ENCODE results near the gene HLA-DOB. TPM values are rescaled to one million over a fixed set of nuclear protein-coding genes. Genes with fewer than 3 reads are reported as not detected.

HLA-DOB gene
- total and polyA plus RNA-seq, 8 donors: 0.24 to 2.8 (median 0.57) TPM

- intact Hi-C loops (cut with DNase I): no loop called here
- no peak for TF ChIP-seq CTCF (IDR thresholded peaks at IDR 0.05)
- H3K9me3 ChIP-seq: no peaks in the 10 kb centered on the region
- H3K4me3 ChIP-seq: no peak overlapping the region
- DNase-seq (no peak), ATAC-seq (no peak)
- H3K4me1 ChIP-seq: peaks cover 5 to 23% of the 10 kb centered on the region in 2 donors
- H3K27ac ChIP-seq: no peak overlapping the region
- no peaks in the 10 kb centered on the region for H3K27me3 ChIP-seq
- peaks cover 0 to 83% of the 10 kb centered on the region in 2 donors for H3K36me3 ChIP-seq
These were observed 15.7 kb upstream of the HLA-DOB start for GRCh38 chr6:32832535-32832934.

GRCh38 chr6:32830936-32831335 lies 14.1 kb upstream of the HLA-DOB start:
- peaks cover 0 to 11% of the 10 kb centered on the region in 2 donors for H3K4me1 ChIP-seq
- intact Hi-C loops (cut with DNase I): no loop called here
- H3K27ac ChIP-seq: no peak overlapping the region
- no peaks in the 10 kb centered on the region for H3K27me3 ChIP-seq
- H3K4me3 ChIP-seq: no peak overlapping the region
- H3K9me3 ChIP-seq: no peaks in the 10 kb centered on the region
- H3K36me3 ChIP-seq: peaks cover 0 to 85% of the 10 kb centered on the region in 2 donors
- DNase-seq (no peak), ATAC-seq (no peak)
- TF ChIP-seq CTCF (IDR thresholded peaks at IDR 0.05): no peak

GRCh38 chr6:32830017-32830416 lies 13.2 kb upstream of the HLA-DOB start:
- no peak for DNase-seq
- Histone ChIP-seq H3K27me3 (no peaks in the 10 kb centered on the region), H3K9me3 (no peaks in the 10 kb centered on the region), H3K27ac (no peak overlapping the region), H3K4me3 (no peak overlapping the region), H3K36me3 (peaks cover 0 to 76% of the 10 kb centered on the region in 2 donors), H3K4me1 (peaks cover 0 to 11% of the 10 kb centered on the region in 2 donors)
- no peak for ATAC-seq
- intact Hi-C loops (cut with DNase I): no loop called here
- TF ChIP-seq CTCF (IDR thresholded peaks at IDR 0.05): no peak

GRCh38 chr6:32829495-32829894 lies 12.7 kb upstream of the HLA-DOB start:
- peaks cover 0 to 11% of the 10 kb centered on the region in 2 donors for H3K4me1 ChIP-seq
- intact Hi-C loops (cut with DNase I): no loop called here
- DNase-seq (no peak), ATAC-seq (peak; percentile 22)
- H3K27me3 ChIP-seq: no peaks in the 10 kb centered on the region
- TF ChIP-seq CTCF (IDR thresholded peaks at IDR 0.05): no peak
- no peaks in the 10 kb centered on the region for H3K9me3 ChIP-seq
- peaks cover 0 to 71% of the 10 kb centered on the region in 2 donors for H3K36me3 ChIP-seq
- no peak overlapping the region for H3K27ac ChIP-seq
- H3K4me3 ChIP-seq: no peak overlapping the region

GRCh38 chr6:32827025-32827424 lies 10.2 kb upstream of the HLA-DOB start:
- TF ChIP-seq CTCF (IDR thresholded peaks at IDR 0.05): no peak
- no peak overlapping the region for H3K4me3 ChIP-seq
- ATAC-seq (no peak), DNase-seq (no peak)
- H3K27me3 ChIP-seq: no peaks in the 10 kb centered on the region
- peaks cover 0 to 52% of the 10 kb centered on the region in 2 donors for H3K36me3 ChIP-seq
- intact Hi-C loops (cut with DNase I): no loop called here
- peaks cover 0 to 4% of the 10 kb centered on the region in 2 donors for H3K4me1 ChIP-seq
- H3K9me3 ChIP-seq: no peaks in the 10 kb centered on the region
- no peak overlapping the region for H3K27ac ChIP-seq
